Measurements from ENCODE around the gene AGAP1. TPM values are rescaled to one million over a fixed set of nuclear protein-coding genes. Genes with fewer than 3 reads are reported as not detected.

The AGAP1 gene
- total RNA-seq, 3 donors from 2014 or later (not counting 1 experiment from before 2014, with no cell fraction given) = 42.0 to 56.4 (median 45.7) TPM

DNA sequence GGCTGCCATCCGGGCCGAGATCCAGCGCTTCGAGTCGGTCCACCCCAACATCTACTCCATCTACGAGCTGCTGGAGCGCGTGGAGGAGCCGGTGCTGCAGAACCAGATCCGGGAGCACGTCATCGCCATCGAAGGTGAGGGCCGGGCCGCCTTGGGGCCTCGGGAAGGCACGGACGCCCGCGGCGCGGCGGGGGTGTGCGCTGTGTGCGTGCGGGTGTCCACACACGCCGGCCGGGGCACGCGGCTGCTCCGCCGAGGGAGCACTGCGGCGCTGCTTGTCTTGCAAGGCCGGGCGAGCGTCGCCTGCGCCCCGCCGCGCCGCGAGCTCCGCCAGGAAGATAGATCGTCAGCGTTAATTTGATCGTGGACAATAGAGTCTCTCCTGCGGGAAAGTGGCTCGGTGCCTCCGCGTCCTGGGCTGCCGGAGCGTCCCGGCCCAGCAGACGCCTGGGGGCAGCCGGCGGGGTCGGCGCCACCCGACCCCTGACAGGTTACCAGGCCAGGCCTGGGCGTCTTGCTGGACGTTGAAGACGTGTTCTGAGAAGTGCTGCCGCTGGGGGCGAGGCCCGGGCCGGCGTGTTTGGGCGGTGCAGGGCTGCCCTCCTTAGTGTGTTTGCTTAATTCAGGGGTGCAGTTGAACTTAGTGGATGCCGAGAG, 1.0 kb downstream of the AGAP1 start:
- Histone ChIP-seq H3K36me3 (ENCODE audit: control insufficient read depth, insufficient read depth, low read length) (no peaks in the 10 kb centered on the region), H3K27ac (ENCODE audit: low read length) (no peak overlapping the region), H3K4me1 (ENCODE audit: control insufficient read depth, insufficient read depth, low read length) (peaks cover 4% of the 10 kb centered on the region), H3K4me3 (ENCODE audit: low read length) (no peak overlapping the region), H3K9me3 (ENCODE audit: control insufficient read depth, insufficient read depth, low read length) (no peaks in the 10 kb centered on the region), H3K27me3 (ENCODE audit: control insufficient read depth, insufficient read depth, low read length) (peaks cover 15% of the 10 kb centered on the region)
- peaks cover 4 to 12% of the 10 kb centered on the region in 2 donors for H3K4me1 Mint-ChIP-seq
- WGBS (ENCODE audit: insufficient coverage) = 3% methylated on average over 72 of the region's 72 CpGs
- no peaks in the 10 kb centered on the region for H3K36me3 Mint-ChIP-seq
- H3K27ac Mint-ChIP-seq = no peak overlapping the region
- TF ChIP-seq, protein P1, sequence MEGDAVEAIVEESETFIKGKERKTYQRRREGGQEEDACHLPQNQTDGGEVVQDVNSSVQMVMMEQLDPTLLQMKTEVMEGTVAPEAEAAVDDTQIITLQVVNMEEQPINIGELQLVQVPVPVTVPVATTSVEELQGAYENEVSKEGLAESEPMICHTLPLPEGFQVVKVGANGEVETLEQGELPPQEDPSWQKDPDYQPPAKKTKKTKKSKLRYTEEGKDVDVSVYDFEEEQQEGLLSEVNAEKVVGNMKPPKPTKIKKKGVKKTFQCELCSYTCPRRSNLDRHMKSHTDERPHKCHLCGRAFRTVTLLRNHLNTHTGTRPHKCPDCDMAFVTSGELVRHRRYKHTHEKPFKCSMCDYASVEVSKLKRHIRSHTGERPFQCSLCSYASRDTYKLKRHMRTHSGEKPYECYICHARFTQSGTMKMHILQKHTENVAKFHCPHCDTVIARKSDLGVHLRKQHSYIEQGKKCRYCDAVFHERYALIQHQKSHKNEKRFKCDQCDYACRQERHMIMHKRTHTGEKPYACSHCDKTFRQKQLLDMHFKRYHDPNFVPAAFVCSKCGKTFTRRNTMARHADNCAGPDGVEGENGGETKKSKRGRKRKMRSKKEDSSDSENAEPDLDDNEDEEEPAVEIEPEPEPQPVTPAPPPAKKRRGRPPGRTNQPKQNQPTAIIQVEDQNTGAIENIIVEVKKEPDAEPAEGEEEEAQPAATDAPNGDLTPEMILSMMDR (IDR thresholded peaks at IDR 0.05) = no peak
- H3K4me3 Mint-ChIP-seq = peak overlapping the region; percentile 67
- intact Hi-C loops (cut with micrococcal nuclease) = no loop called here
- ATAC-seq (no peak), DNase-seq (peak in 1 of 2 donors; percentile 9)
- H3K9me3 Mint-ChIP-seq = no peaks in the 10 kb centered on the region
- H3K27me3 Mint-ChIP-seq (ENCODE audit: low read depth in 2 of 2) = peaks cover 47 to 60% of the 10 kb centered on the region in 2 donors

DNA sequence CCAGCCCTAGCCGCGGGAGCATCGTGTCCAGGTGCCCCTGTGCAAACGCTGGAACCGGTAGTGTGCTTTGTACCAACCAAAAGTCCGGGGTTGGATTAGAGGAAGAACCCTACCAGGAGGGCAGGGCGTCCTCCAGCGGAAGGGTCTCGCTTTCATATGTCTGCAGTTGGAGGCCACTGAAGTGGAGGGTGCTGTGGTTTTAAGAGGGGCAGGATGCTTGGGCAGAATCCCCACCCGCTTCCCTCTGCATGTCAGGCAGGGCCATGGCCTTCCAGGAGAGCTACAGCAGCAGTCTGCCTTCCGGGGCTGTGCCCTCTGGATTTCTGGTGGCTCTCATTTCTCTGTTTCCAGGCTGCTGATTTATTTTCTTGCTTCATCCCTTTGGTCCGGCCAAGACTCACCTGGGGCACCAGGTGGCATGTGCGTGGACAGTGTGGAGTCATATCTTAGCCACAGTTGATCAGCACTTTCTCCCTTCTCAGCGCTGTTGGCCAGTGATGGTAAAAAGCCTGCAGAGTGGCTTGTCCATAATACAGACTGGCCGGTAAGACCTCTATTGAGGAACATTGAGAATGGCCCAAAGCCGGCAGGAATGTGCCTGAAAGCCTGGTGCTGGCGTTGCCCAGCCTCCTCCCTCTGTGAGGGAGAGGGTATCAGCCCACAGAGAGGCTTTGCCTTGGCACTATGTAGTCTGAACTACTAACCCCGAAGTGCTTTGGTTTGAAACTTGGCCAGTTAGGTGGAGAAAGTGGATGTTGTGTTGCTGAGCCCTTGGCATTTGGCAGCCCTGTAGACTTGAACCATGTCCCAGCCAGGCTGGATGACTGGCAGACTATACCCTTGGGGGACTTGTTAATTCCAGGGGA, 1.8 kb downstream of the AGAP1 start:
- no peaks in the 10 kb centered on the region for H3K36me3 ChIP-seq (ENCODE audit: control insufficient read depth, insufficient read depth, low read length)
- TF ChIP-seq, protein P1 (IDR thresholded peaks at IDR 0.05) = no peak
- no peaks in the 10 kb centered on the region for H3K9me3 ChIP-seq (ENCODE audit: control insufficient read depth, insufficient read depth, low read length)
- intact Hi-C loops (cut with micrococcal nuclease) = no loop called here
- DNase-seq (no peak), ATAC-seq (no peak)
- peaks cover 12% of the 10 kb centered on the region for H3K27me3 ChIP-seq (ENCODE audit: control insufficient read depth, insufficient read depth, low read length)
- 39% methylated on average over 18 of the region's 18 CpGs for WGBS (ENCODE audit: insufficient coverage)
- Mint-ChIP-seq H3K27me3 (ENCODE audit: low read depth in 2 of 2) (peaks cover 46 to 60% of the 10 kb centered on the region in 2 donors), H3K4me3 (peak overlapping the region; percentile 67), H3K27ac (no peak overlapping the region), H3K4me1 (peaks cover 4 to 12% of the 10 kb centered on the region in 2 donors), H3K9me3 (no peaks in the 10 kb centered on the region), H3K36me3 (no peaks in the 10 kb centered on the region)
- no peak overlapping the region for H3K4me3 ChIP-seq (ENCODE audit: low read length)
- H3K4me1 ChIP-seq (ENCODE audit: control insufficient read depth, insufficient read depth, low read length) = peaks cover 4% of the 10 kb centered on the region
- H3K27ac ChIP-seq (ENCODE audit: low read length) = no peak overlapping the region

DNA sequence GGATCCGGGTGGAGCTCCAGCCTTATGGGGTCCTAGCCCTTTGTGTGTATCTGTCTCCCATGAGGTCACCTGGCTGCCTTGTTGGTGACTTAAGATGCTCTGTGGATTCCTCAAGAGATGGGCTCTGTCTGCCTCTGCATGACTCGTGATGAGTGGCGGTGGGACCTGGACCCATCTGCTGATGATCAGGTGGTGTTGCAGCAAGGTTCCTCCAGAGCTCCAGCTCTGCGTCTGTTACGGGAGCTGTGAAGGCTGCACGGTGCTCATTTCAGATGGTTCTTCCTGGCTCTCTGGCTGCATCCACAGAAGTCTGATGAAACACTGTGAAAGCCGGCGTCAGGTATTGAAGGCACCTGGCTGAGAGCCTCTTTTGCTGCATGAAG, 2.4 kb downstream of the AGAP1 start:
- ATAC-seq (no peak), DNase-seq (no peak)
- Mint-ChIP-seq H3K27me3 (ENCODE audit: low read depth in 2 of 2) (peaks cover 47 to 66% of the 10 kb centered on the region in 2 donors), H3K4me1 (peaks cover 4 to 12% of the 10 kb centered on the region in 2 donors), H3K4me3 (no peak overlapping the region), H3K36me3 (no peaks in the 10 kb centered on the region), H3K27ac (no peak overlapping the region), H3K9me3 (no peaks in the 10 kb centered on the region)
- WGBS (ENCODE audit: insufficient coverage) = 83% methylated on average over 8 of the region's 8 CpGs
- no peaks in the 10 kb centered on the region for H3K9me3 ChIP-seq (ENCODE audit: control insufficient read depth, insufficient read depth, low read length)
- no peak overlapping the region for H3K4me3 ChIP-seq (ENCODE audit: low read length)
- peaks cover 4% of the 10 kb centered on the region for H3K4me1 ChIP-seq (ENCODE audit: control insufficient read depth, insufficient read depth, low read length)
- H3K27ac ChIP-seq (ENCODE audit: low read length) = no peak overlapping the region
- intact Hi-C loops (cut with micrococcal nuclease) = no loop called here
- peaks cover 12% of the 10 kb centered on the region for H3K27me3 ChIP-seq (ENCODE audit: control insufficient read depth, insufficient read depth, low read length)
- TF ChIP-seq, protein P1 (IDR thresholded peaks at IDR 0.05) = no peak
- no peaks in the 10 kb centered on the region for H3K36me3 ChIP-seq (ENCODE audit: control insufficient read depth, insufficient read depth, low read length)

Measured in natural killer cell (primary cell).